HepG2 (cell line): Measurements from ENCODE around the gene THRSP. TPM values are rescaled to one million over a fixed set of nuclear protein-coding genes. Genes with fewer than 3 reads are reported as not detected.
A peak's percentile ranks its signal among the peaks of the same experiment; 100 is the strongest.

Experiments used
- CBFB ChIP-seq: sonication (generic); formaldehyde crosslinking; IDR thresholded peaks from 2 replicates; pipeline ENCODE4 v1.4.0; 2020; ENCODE audit warnings: missing genetic modification reagents
- DR1 ChIP-seq: sonication (generic); formaldehyde crosslinking; IDR thresholded peaks from 2 replicates; pipeline ENCODE4 v1.8.0; 2021; ENCODE audit warnings: mild to moderate bottlenecking, missing genetic modification reagents, inconsistent platforms
- ELF4 ChIP-seq: sonication (generic); formaldehyde crosslinking; IDR thresholded peaks from 2 replicates; pipeline ENCODE4 v1.5.0; 2020; ENCODE audit warnings: missing genetic modification reagents, mild to moderate bottlenecking, moderate library complexity, borderline replicate concordance
- ETV5 ChIP-seq: IDR thresholded peaks from 2 replicates; pipeline ENCODE4 v1.6.1; 2018; ENCODE audit warnings: missing biosample characterization, missing genetic modification reagents, inconsistent platforms, borderline replicate concordance
- FLYWCH1 ChIP-seq: sonication (generic); formaldehyde crosslinking; IDR thresholded peaks from 2 replicates; pipeline ENCODE4 v1.8.1; 2023; ENCODE audit warnings: mild to moderate bottlenecking, missing genetic modification reagents
- HMG20A ChIP-seq: IDR thresholded peaks from 2 replicates; pipeline ENCODE4 v1.6.1; 2016; ENCODE audit warnings: borderline replicate concordance
- KDM5B ChIP-seq: sonication (generic); formaldehyde crosslinking; IDR thresholded peaks from 2 replicates; pipeline ENCODE4 v1.4.0; 2020; ENCODE audit warnings: missing genetic modification reagents, mild to moderate bottlenecking, borderline replicate concordance
- KLF15 ChIP-seq: sonication (generic); formaldehyde crosslinking; IDR thresholded peaks from 2 replicates; pipeline ENCODE4 v1.8.1; 2023; ENCODE audit warnings: borderline replicate concordance, mild to moderate bottlenecking, inconsistent platforms, missing genetic modification reagents, mixed read lengths
- MAFF ChIP-seq: IDR thresholded peaks from 2 replicates; pipeline ENCODE4 v1.6.1; 2011; ENCODE audit warnings: low read depth, low read length, improper control_type of control experiment
- MED1 ChIP-seq: sonication (generic); formaldehyde crosslinking; IDR thresholded peaks from 2 replicates; pipeline ENCODE4 v1.4.0; 2020; ENCODE audit warnings: missing genetic modification reagents
- MLXIP ChIP-seq: sonication (generic); formaldehyde crosslinking; IDR thresholded peaks from 2 replicates; pipeline ENCODE4 v1.9.0; 2021; ENCODE audit warnings: missing genetic modification reagents, borderline replicate concordance
- PAX8 ChIP-seq: sonication (generic); formaldehyde crosslinking; IDR thresholded peaks from 2 replicates; pipeline ENCODE4 v1.8.0; 2022; ENCODE audit warnings: mild to moderate bottlenecking, missing genetic modification reagents, borderline replicate concordance
- PBX2 ChIP-seq: IDR thresholded peaks from 2 replicates; pipeline ENCODE4 v1.6.1; 2016; ENCODE audit warnings: control low read depth
- POGZ ChIP-seq: sonication (generic); formaldehyde crosslinking; IDR thresholded peaks from 2 replicates; pipeline ENCODE4 v1.4.0; 2020; ENCODE audit warnings: mild to moderate bottlenecking, missing genetic modification reagents
- TRIM24 ChIP-seq: sonication (generic); formaldehyde crosslinking; IDR thresholded peaks from 2 replicates; pipeline ENCODE4 v1.8.0; 2022; ENCODE audit warnings: mild to moderate bottlenecking, missing genetic modification reagents
- ZNF224 ChIP-seq: sonication (generic); formaldehyde crosslinking; IDR thresholded peaks from 2 replicates; pipeline ENCODE4 v1.5.0; 2020; ENCODE audit warnings: mild to moderate bottlenecking, missing genetic modification reagents
- ZNF275 ChIP-seq: sonication (generic); formaldehyde crosslinking; IDR thresholded peaks from 2 replicates; pipeline ENCODE4 v1.8.0; 2022; ENCODE audit warnings: missing genetic modification reagents, mild to moderate bottlenecking, inconsistent platforms, borderline replicate concordance
- ZNF367 ChIP-seq: sonication (generic); formaldehyde crosslinking; IDR thresholded peaks from 2 replicates; pipeline ENCODE4 v1.4.0; 2020; ENCODE audit warnings: missing genetic modification reagents, borderline replicate concordance
- ZNF430 ChIP-seq: sonication (generic); formaldehyde crosslinking; IDR thresholded peaks from 2 replicates; pipeline ENCODE4 v1.9.0; 2021; ENCODE audit warnings: mild to moderate bottlenecking, missing genetic modification reagents
- ZNF441 ChIP-seq: sonication (generic); formaldehyde crosslinking; IDR thresholded peaks from 2 replicates; pipeline ENCODE4 v1.7.0; 2021; ENCODE audit warnings: missing genetic modification reagents, borderline replicate concordance
- ZNF530 ChIP-seq: sonication (generic); formaldehyde crosslinking; IDR thresholded peaks from 2 replicates; pipeline ENCODE4 v1.5.0; 2020; ENCODE audit warnings: low read depth, mild to moderate bottlenecking, missing genetic modification reagents
- ZNF549 ChIP-seq: sonication (generic); formaldehyde crosslinking; IDR thresholded peaks from 2 replicates; pipeline ENCODE4 v1.5.0; 2020; ENCODE audit warnings: missing genetic modification reagents
- ZNF674 ChIP-seq: sonication (generic); formaldehyde crosslinking; IDR thresholded peaks from 2 replicates; pipeline ENCODE4 v1.5.0; 2020; ENCODE audit warnings: low read depth, mild to moderate bottlenecking, missing genetic modification reagents
- ZNF83 ChIP-seq: sonication (generic); formaldehyde crosslinking; IDR thresholded peaks from 2 replicates; pipeline ENCODE4 v1.4.0; 2020; ENCODE audit warnings: missing genetic modification reagents, mild to moderate bottlenecking, borderline replicate concordance
- ZNF891 ChIP-seq: sonication (generic); formaldehyde crosslinking; IDR thresholded peaks from 2 replicates; pipeline ENCODE4 v1.5.0; 2020; ENCODE audit warnings: mild to moderate bottlenecking, missing genetic modification reagents
- polyA plus RNA-seq, 8 experiments: library from polyadenylated mRNA; depleted of rRNA in 3 of 8; stranded (reverse) in 7 of 8; unstranded in 1 of 8; fragments of >200 nt; fragmentation: Illumina TruSeq in 4 of 8; extraction: Trizol in 4 of 8; gene quantifications; 2 replicates each; pipeline versions ENCODE4 v1.2.1 to v1.2.3, GENCODE V29; 2011 to 2016; ENCODE audit warnings: low read depth in 4 of 8, missing spikeins in 1 of 8, mixed read lengths in 1 of 8; ENCODE audit not compliant: insufficient read depth in 1 of 8
- total RNA-seq, 5 experiments: library from RNA; depleted of rRNA; stranded (reverse); fragments of >200 nt; fragmentation: Illumina TruSeq; extraction: Trizol; gene quantifications; 2 replicates each; pipeline ENCODE4 v1.2.3, GENCODE V29; 2016; ENCODE audit warnings: low read depth in 1 of 5

The THRSP gene
- total and polyA plus RNA-seq, 2 of the 13 experiments (the other 11 are each of a cell fraction or from before 2014, with no cell fraction given), result 0.13 to 0.58 TPM

GRCh38 chr11:78079232-78080083 lies 15.8 kb downstream of the THRSP start, which contains the start of gene NDUFC2 (continued):
- TF ChIP-seq ETV5 (peak; percentile 71), ZNF530 (CRISPR knock-in tag) (no peak), ZNF891 (peak; percentile 96), KDM5B (CRISPR knock-in tag) (peak; percentile 92), MAFF (no peak), MLXIP (CRISPR knock-in tag) (peak; percentile 71; the same call in 1 of the 2 replicates), TRIM24 (CRISPR knock-in tag) (no peak), ELF4 (no peak), ZNF441 (peak; percentile 84), ZNF674 (no peak), ZNF275 (peak; percentile 73; the same call in 1 of the 2 replicates), ZNF83 (CRISPR knock-in tag) (no peak; the same call in 1 of the 2 replicates), KLF15 (CRISPR knock-in tag) (peak; percentile 81; the same call in 1 of the 2 replicates), PAX8 (peak; percentile 90; the same call in 1 of the 2 replicates), ZNF224 (CRISPR knock-in tag) (peak; percentile 88; the same call in 1 of the 2 replicates), HMG20A (CRISPR knock-in tag) (peak; percentile 28; the same call in 1 of the 2 replicates), ZNF367 (CRISPR knock-in tag) (peak; percentile 86; the same call in 1 of the 2 replicates), DR1 (peak; percentile 82), FLYWCH1 (CRISPR knock-in tag) (peak; percentile 87), ZNF549 (CRISPR knock-in tag) (no peak), CBFB (CRISPR knock-in tag) (peak; percentile 94), PBX2 (0 out of 2 replicates have a peak, but pooled peaks have one; percentile 35), ZNF430 (CRISPR knock-in tag) (peak; percentile 95; the same call in 1 of the 2 replicates), POGZ (CRISPR knock-in tag) (peak; percentile 96), MED1 (peak; percentile 91)
